ENCODE measurements around the gene CRHBP. TPM values are rescaled to one million over a fixed set of nuclear protein-coding genes. Genes with fewer than 3 reads are reported as not detected.

CRHBP gene
- total RNA-seq, 1 experiment from 2014 or later, result not detected

- peak; percentile 61 for DNase-seq (ENCODE audit: low spot score)
Observed at GRCh38 chr5:77015938-77016569, 63.2 kb downstream of the CRHBP start.

- no peak for DNase-seq (ENCODE audit: low spot score)
Observed at GRCh38 chr5:77016962-77017361, 64.1 kb downstream of the CRHBP start.

DNA sequence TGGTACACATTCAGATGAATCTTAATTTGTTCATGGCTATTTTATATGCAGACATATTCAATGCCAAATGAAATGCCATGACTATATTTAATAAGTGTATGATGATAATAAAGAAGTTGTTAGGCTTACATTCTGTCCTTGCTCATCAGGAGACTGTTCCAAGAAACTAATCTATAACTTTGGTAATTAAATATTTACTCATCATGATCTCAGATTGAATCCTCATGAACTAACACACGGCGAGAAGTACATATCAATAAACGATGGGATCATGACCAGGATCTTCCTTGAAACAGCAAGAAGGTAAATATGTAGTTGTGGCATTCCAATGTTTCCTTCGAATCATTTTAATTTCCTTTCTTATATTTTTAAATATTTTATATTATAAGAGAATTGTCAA is 64.8 kb downstream of the CRHBP start:
- DNase-seq (ENCODE audit: low spot score), result no peak

Small RNA genes within 50 kb of the gene (small RNA-seq; reads per million reads assigned to genes)
- gene RNU6ATAC36P, result not detected

Other genes starting within 250 kb of the CRHBP start
- gene F2R, start 236.9 kb upstream of the CRHBP start, total RNA-seq (2014; rRNA removed; shearing (Covaris generic)), result 30.3 and 43.6 TPM in 2 replicates
- gene F2RL1, start 134.0 kb upstream of the CRHBP start, total RNA-seq (2014; rRNA removed; shearing (Covaris generic)), result 52.8 and 61.7 TPM in 2 replicates
- gene S100Z, start 103.0 kb upstream of the CRHBP start, total RNA-seq (2014; rRNA removed; shearing (Covaris generic)), result not detected in 2 replicates
- 28.1 and 37.5 TPM in 2 replicates for gene AGGF1, start 77.4 kb downstream of the CRHBP start, total RNA-seq (2014; rRNA removed; shearing (Covaris generic))
- gene ZBED3, start 134.2 kb downstream of the CRHBP start, total RNA-seq (2014; rRNA removed; shearing (Covaris generic)), result 2.6 and 3.6 TPM in 2 replicates